HG02973 (cell line): ENCODE measurements around the gene ABCD4.
"Not testable (repeated sequence)": the region's sequence is repeated elsewhere in the genome, so short reads cannot be mapped to it uniquely, and the experiment has no call there.

Source experiments
- ATAC-seq: cut with Tn5 transposase; IDR thresholded peaks from one replicate; pipeline ENCODE4 v1.9.1; 2021; ENCODE audit warnings: moderate library complexity; ENCODE audit not compliant: unreplicated experiment

ABCD4 gene

DNA sequence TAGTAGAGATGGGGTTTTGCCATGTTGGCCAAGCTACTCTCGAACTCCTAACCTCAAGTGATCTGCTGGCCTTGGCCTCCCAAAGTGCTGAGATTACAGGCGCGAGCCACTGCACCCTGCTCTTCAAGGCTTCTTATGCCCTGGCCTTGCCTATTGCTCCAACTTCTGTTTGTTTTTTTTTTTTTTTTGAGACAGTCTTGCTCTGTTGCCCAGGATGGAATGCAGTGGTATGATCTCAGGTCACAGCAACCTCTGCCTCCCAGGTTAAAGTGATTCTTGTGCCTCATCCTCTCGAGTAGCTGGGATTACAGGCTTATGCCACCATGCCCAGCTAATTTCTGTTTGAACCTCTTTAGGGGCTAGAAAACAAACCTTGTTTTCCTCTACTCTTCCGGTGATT is 6.0 kb upstream of the ABCD4 start:
- ATAC-seq: no peak

GRCh38 chr14:74302152-74302628 is 544 bp downstream of the ABCD4 start:
- no peak for ATAC-seq

- no peak for ATAC-seq
Measured at GRCh38 chr14:74301594-74302151, 1.1 kb downstream of the ABCD4 start.

- ATAC-seq: no peak
Measured at GRCh38 chr14:74299061-74299545, 3.6 kb downstream of the ABCD4 start.

DNA sequence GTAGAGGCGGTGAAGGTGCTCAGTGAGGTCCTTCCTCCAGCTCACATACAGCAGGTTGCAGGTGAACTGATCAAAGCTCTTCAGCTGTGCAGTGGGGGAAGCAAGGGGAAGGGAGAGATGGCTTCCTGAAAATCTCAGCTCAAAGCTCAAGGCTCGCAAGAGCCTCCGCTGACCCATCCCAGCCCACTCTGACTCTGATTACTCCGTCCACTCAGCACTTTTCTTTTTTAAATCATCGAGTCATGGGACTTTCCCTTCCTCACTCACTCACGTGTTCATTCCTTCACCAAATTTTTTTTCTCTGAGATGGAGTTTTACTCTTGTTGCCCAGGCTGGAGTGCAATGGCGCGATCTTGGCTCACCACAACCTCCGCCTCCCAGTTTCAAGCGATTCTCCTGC is 4.7 kb downstream of the ABCD4 start:
- no peak for ATAC-seq

DNA sequence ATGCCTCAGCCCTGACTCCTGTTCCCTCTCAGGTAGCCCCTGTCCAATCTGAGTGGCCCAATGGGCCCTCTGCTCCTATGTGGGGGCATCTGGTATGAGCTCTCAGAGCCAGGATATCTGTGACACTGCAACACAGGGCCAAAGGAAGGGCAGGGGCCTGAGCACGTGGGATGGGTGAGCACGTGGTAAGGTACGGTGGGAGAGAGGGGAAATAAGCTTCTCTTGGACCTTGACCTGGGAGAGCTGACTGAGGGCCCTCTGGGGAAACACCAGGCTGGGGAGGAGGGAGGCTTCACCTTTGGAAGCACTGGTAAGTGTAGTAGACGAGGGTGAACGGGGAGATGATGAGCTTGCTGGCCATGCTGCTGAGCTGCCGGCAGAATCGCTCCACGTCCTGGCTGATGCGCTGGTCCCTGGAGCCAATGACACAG is 6.7 kb downstream of the ABCD4 start:
- ATAC-seq: no peak

GRCh38 chr14:74293606-74294005 is 9.1 kb downstream of the ABCD4 start:
- ATAC-seq: no peak

DNA sequence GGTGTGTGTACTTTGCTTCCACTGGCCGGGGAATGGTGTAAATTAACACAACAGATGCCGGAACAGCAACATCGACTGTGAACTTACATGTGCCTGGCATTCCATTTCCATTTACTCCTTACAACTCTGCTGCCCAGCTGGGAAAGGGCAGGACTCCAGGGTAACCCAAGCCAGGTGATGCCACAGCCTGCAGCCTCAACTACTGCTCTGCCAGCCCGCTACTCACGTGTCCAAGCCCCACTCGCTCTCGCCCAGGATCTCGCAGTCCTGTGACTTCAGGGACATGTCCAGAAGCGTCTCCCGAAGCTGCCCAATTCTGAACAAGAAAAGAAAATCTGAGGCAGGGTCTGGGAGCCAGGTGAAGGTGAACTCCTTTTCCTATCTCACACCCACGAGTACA is 10.7 kb downstream of the ABCD4 start:
- no peak for ATAC-seq

DNA sequence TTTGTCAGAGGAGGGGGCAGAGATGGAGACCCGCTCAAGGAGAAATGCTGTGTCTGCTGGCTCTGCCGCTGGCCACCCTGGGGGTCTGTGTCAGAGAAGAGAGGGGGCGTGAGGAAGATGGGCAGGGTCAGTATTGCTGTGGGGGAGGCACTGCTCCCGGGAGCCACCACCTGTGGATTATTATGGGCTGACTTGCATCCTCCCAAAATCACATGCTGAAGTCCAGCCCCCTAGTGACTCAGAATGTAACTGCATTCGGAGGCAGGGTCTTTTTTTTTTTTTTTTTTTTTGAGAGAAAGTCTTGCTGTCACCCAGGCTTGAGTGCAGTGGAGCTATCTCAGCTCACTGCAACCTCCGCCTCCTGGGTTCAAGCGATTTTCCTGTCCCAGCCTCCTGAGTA is 12.3 kb downstream of the ABCD4 start:
- no peak for ATAC-seq

DNA sequence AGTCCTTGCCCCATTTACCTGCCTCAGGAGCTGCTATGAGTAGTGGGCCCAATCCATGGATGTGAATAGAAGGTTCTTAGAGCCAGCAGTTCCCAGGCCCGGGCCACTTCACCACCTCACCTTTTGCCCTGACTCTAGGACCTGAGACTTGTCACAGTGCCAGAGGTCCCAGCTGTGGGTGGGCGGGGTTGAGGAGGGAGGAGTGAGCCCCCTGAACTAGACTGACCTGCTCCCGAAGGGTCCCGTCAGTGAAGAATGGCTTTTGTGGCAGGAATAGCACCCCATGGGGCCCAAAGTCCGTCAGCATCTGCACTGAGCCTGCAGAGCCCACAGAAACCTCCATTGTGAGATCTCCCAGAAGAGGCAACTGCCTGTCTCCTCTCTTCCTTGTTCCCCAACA is 12.9 kb downstream of the ABCD4 start:
- no peak for ATAC-seq

GRCh38 chr14:74286736-74287135 is 16.0 kb downstream of the ABCD4 start:
- no peak for ATAC-seq

- no peak for ATAC-seq
Measured at GRCh38 chr14:74281069-74281468, 21.7 kb downstream of the ABCD4 start.

- no peak for ATAC-seq
Measured at GRCh38 chr14:74278080-74278479, 24.7 kb downstream of the ABCD4 start.

DNA sequence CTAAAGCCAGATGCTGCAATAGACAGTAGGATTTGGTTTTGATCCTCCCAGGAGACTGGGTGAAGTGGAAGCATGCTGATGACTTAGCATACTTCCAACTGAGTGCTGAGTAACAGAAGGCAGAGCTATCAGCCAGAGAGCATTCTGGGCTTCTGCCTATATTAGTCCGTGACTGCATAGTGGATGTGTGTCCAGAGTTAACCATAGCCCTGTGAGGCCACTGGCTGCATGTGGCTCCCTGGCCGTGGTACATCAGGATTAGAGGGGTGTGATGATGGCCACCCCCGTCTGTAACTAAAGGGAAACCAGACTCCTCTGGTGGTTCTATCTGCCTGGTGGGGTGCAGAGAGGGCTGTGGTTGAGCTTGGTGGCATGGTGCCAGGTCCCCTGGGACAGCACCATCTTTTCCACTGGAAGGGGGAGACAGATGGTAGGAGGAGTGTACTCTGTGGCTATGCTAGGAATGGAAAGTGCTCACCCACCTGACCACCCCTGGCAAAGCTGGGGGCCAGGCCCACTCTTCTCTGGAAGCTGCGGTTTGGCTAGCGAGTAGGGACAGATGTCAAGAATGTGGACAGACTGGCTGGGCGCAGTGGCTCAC is 27.4 kb downstream of the ABCD4 start:
- ATAC-seq: no peak

DNA sequence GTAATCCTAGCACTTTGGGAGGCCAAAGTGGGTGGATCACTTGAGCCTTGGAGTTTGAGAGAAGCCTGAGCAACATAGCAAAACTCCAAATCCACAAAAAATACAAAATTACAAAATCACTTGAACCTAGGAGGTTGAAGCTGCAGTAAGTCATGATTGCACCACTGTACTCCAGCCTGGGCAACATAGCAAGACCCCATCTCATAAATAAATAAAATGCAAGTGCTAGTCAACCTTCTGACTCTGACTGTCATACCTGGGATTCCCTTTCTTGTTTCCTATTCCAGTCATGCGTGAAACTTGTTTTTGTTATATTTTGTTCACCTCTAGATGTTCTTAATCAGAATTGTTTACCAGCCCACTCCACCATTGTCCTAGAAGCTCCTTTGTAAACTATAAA is 31.4 kb downstream of the ABCD4 start:
- ATAC-seq: no peak

DNA sequence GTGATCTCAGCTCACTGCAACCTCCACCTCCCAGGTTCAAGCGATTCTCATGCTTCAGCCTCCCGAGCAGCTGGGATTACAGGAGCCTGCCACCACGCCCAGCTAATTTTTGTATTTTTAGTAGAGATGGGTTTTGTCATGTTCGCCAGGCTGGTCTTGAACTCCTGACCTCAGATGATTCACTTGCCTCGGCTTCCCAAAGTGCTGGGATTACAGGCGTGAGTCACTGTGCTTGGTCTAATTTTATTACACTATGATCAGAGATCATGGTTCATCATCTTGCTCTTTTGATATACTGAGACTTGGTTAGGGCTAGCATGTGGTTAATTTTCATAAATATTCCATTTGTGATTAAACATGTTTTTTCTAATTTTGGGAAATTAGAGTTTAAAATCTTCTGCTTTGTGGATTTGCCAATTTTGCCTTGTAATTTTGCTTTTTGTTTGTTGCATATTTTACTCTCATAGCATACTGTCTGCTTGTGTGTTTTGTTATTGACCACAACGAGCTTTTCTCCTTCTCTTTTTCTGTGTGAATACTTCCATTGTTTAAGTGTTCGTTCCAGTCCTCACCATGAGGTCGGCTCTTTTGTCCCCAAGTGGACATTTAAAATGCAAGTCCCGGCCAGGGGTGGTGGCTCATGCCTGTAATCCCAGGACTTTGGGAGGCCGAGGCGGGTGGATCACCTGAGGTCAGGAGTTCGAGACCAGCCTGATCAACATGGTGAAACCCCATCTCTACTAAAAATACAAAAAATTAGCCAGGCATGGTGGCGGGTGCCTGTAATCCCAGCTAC is 32.2 kb downstream of the ABCD4 start:
- ATAC-seq: not testable (repeated sequence)

DNA sequence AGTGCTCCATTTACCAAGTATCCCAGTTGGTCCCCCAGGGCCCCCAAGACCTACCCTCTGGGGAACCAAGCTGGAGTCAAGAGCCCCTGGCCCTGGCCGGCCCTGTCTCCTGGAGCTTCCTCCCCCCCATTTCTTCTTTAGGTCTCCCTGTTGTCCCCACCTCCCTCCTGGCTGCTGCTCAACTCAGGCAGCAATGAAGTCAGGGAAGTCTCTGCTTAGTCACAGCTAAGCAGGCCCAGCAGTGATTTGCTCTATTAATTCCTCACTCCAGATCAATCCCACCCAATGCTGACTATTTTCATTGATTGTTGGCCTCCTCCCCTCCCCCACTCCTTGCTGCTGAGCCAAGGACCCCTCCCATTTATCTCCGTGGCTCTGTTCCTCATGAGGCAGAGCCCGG is 35.1 kb downstream of the ABCD4 start:
- ATAC-seq: no peak

GRCh38 chr14:74265301-74265965 is 37.3 kb downstream of the ABCD4 start:
- ATAC-seq: no peak

DNA sequence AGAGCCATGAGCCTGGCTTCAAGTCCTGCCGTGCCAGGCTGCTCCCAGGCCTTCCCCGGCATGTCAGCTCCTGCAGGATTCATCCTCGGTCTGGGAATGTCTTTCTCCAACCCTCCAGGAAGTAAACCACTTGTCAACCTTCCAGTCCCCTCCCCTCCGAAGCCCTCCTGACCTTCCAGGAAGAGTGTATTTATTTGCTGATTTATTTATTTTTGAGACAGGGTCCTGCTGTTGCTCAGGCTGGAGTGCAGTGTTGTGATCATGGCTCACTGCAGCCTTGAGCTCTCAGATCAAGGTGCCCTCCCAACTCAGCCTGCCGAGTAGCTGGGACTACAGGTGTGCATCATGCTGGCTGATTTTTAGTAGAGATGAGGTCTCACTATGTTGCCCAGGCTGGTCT is 38.8 kb downstream of the ABCD4 start:
- no peak for ATAC-seq

GRCh38 chr14:74263181-74263580 is 39.6 kb downstream of the ABCD4 start:
- ATAC-seq: no peak

DNA sequence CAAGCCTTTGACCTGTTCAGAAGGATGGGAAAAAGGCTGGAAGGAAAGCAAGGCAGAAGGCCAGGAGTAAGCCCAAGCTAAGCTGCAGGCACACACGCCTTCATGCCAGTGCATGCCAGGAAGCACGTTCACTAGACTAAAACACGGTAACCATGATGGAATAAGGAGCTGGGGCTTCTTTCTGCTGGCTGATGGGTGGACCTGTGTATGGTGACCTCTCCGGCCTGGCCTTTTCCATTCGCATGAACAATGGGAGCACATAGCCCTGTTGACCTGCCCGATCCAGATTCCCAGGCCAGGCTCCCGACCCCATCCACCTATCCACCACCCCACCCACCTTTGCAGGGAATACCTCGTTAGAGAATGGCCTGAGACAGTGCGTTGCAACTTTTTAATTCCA is 40.7 kb downstream of the ABCD4 start:
- no peak for ATAC-seq

DNA sequence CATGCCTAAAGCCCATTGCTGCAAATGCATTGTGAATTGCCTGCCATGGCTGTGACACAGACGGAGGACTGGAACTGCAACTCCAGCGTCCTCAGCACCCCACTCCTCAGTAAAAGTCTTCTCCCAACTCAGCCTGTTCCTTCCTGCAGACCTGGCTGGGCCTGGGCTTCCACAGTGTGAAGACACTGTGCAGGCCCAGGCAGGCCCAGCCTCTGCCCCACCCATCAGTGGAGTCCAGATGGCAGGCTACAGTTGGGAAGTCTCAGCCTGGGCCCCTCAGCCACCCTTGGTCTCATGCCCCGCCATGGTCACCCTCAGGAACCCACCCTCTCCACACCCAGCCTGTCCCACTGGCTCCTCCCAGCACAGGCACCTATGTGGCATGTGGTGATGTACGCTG is 41.4 kb downstream of the ABCD4 start:
- ATAC-seq: no peak
